ENCODE results near the gene CNTNAP1. TPM values are rescaled to one million over a fixed set of nuclear protein-coding genes. Genes with fewer than 3 reads are reported as not detected.

The CNTNAP1 gene
- total and polyA plus RNA-seq, 10 of the 15 experiments (the other 5 are each of a cell fraction or from before 2014, with no cell fraction given): 0.95 to 29.9 (median 10.4) TPM

DNA sequence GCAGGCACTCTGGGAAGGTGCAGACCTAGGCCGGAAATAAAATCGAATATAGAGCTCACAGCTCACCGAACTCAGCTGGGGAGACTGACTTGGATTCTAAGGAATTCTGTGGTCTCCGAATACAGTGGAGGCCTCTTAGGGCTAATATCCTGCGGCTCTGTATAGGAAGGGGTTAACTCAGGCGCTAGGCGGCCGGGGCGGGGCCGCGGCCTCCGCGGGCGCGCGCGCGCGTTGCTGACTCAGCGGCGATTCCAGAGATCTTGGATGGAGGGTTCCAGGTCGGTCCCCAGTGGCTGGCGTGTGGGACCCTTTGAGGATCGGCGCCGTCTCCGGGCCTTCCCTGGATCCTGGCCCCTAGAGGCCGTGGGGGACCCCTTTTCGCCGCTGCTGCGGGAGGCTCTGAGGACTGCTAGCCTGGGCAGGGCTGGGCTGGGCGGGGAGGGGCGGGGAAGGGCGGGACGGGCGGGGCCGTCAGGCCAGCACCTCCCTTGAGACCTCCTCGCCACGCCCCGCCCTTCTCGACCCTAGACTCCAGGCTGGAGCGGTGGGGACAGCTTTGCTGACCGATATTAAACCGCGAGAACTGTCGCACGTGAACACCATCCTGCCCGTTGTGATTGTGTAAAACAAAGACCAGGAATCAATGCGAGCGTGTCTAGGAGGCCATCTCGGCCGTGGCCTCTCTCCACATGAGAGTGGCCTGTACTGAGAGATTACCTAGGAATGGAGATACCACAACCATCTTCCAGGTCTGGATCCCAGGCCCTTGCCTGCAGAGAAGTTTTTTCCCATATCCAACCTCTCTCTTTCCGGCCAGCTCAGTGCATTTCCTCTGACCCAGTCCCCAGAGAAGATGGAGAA, 4.2 kb upstream of the CNTNAP1 start (continued):
- TF ChIP-seq KAT2A (conservative IDR thresholded peaks at IDR 0.05; ENCODE audit: control insufficient read depth, low read depth, low read length) (no peak), MXI1 (IDR thresholded peaks at IDR 0.05; ENCODE audit: low read depth, low read length) (0 out of 2 replicates have a peak, but pooled peaks have one; percentile 21), FOXK2 (IDR thresholded peaks at IDR 0.05) (no peak), NR2F1 (conservative IDR thresholded peaks at IDR 0.05) (0 out of 2 replicates have a peak, but pooled peaks have one; percentile 29), JUND (IDR thresholded peaks at IDR 0.05; ENCODE audit: low read depth, low read length) (no peak), IKZF2 (IDR thresholded peaks at IDR 0.05) (peak in 1 of 2 experiments; percentile 68; a peak in 3 of 4 replicates), ZNF274 (IDR thresholded peaks at IDR 0.05; ENCODE audit: insufficient read depth, insufficient read length) (no peak), RELA (IDR thresholded peaks at IDR 0.05; ENCODE audit: borderline replicate concordance, partially characterized antibody) (peak; percentile 8), PAX5 (IDR thresholded peaks at IDR 0.05; ENCODE audit: borderline replicate concordance, low read depth, low read length) (0 out of 2 replicates have a peak, but pooled peaks have one; percentile 16)
- TF ChIP-seq, protein P1, sequence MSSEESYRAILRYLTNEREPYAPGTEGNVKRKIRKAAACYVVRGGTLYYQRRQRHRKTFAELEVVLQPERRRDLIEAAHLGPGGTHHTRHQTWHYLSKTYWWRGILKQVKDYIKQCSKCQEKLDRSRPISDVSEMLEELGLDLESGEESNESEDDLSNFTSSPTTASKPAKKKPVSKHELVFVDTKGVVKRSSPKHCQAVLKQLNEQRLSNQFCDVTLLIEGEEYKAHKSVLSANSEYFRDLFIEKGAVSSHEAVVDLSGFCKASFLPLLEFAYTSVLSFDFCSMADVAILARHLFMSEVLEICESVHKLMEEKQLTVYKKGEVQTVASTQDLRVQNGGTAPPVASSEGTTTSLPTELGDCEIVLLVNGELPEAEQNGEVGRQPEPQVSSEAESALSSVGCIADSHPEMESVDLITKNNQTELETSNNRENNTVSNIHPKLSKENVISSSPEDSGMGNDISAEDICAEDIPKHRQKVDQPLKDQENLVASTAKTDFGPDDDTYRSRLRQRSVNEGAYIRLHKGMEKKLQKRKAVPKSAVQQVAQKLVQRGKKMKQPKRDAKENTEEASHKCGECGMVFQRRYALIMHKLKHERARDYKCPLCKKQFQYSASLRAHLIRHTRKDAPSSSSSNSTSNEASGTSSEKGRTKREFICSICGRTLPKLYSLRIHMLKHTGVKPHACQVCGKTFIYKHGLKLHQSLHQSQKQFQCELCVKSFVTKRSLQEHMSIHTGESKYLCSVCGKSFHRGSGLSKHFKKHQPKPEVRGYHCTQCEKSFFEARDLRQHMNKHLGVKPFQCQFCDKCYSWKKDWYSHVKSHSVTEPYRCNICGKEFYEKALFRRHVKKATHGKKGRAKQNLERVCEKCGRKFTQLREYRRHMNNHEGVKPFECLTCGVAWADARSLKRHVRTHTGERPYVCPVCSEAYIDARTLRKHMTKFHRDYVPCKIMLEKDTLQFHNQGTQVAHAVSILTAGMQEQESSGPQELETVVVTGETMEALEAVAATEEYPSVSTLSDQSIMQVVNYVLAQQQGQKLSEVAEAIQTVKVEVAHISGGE (CRISPR knock-in tag; IDR thresholded peaks at IDR 0.05): no peak
- TF ChIP-seq, protein P2, sequence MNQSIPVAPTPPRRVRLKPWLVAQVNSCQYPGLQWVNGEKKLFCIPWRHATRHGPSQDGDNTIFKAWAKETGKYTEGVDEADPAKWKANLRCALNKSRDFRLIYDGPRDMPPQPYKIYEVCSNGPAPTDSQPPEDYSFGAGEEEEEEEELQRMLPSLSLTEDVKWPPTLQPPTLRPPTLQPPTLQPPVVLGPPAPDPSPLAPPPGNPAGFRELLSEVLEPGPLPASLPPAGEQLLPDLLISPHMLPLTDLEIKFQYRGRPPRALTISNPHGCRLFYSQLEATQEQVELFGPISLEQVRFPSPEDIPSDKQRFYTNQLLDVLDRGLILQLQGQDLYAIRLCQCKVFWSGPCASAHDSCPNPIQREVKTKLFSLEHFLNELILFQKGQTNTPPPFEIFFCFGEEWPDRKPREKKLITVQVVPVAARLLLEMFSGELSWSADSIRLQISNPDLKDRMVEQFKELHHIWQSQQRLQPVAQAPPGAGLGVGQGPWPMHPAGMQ (IDR thresholded peaks at IDR 0.05; ENCODE audit: borderline replicate concordance): no peak
- TF ChIP-seq, protein P3, sequence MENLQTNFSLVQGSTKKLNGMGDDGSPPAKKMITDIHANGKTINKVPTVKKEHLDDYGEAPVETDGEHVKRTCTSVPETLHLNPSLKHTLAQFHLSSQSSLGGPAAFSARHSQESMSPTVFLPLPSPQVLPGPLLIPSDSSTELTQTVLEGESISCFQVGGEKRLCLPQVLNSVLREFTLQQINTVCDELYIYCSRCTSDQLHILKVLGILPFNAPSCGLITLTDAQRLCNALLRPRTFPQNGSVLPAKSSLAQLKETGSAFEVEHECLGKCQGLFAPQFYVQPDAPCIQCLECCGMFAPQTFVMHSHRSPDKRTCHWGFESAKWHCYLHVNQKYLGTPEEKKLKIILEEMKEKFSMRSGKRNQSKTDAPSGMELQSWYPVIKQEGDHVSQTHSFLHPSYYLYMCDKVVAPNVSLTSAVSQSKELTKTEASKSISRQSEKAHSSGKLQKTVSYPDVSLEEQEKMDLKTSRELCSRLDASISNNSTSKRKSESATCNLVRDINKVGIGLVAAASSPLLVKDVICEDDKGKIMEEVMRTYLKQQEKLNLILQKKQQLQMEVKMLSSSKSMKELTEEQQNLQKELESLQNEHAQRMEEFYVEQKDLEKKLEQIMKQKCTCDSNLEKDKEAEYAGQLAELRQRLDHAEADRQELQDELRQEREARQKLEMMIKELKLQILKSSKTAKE (IDR thresholded peaks at IDR 0.05; ENCODE audit: low read depth, poor library complexity, severe bottlenecking): peak; percentile 31
- TF ChIP-seq, protein P4, sequence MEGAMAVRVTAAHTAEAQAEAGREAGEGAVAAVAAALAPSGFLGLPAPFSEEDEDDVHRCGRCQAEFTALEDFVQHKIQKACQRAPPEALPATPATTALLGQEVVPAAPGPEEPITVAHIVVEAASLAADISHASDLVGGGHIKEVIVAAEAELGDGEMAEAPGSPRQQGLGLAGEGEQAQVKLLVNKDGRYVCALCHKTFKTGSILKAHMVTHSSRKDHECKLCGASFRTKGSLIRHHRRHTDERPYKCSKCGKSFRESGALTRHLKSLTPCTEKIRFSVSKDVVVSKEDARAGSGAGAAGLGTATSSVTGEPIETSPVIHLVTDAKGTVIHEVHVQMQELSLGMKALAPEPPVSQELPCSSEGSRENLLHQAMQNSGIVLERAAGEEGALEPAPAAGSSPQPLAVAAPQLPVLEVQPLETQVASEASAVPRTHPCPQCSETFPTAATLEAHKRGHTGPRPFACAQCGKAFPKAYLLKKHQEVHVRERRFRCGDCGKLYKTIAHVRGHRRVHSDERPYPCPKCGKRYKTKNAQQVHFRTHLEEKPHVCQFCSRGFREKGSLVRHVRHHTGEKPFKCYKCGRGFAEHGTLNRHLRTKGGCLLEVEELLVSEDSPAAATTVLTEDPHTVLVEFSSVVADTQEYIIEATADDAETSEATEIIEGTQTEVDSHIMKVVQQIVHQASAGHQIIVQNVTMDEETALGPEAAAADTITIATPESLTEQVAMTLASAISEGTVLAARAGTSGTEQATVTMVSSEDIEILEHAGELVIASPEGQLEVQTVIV (IDR thresholded peaks at IDR 0.05; ENCODE audit: borderline replicate concordance, partially characterized antibody): no peak
- TF ChIP-seq, protein P5, sequence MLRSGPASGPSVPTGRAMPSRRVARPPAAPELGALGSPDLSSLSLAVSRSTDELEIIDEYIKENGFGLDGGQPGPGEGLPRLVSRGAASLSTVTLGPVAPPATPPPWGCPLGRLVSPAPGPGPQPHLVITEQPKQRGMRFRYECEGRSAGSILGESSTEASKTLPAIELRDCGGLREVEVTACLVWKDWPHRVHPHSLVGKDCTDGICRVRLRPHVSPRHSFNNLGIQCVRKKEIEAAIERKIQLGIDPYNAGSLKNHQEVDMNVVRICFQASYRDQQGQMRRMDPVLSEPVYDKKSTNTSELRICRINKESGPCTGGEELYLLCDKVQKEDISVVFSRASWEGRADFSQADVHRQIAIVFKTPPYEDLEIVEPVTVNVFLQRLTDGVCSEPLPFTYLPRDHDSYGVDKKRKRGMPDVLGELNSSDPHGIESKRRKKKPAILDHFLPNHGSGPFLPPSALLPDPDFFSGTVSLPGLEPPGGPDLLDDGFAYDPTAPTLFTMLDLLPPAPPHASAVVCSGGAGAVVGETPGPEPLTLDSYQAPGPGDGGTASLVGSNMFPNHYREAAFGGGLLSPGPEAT (IDR thresholded peaks at IDR 0.05; ENCODE audit: low read depth): peak; percentile 33; the same call in 1 of the 2 replicates
- TF ChIP-seq, protein P6, sequence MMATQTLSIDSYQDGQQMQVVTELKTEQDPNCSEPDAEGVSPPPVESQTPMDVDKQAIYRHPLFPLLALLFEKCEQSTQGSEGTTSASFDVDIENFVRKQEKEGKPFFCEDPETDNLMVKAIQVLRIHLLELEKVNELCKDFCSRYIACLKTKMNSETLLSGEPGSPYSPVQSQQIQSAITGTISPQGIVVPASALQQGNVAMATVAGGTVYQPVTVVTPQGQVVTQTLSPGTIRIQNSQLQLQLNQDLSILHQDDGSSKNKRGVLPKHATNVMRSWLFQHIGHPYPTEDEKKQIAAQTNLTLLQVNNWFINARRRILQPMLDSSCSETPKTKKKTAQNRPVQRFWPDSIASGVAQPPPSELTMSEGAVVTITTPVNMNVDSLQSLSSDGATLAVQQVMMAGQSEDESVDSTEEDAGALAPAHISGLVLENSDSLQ (IDR thresholded peaks at IDR 0.05): no peak

All from GM12878 (cell line).